Measurements from ENCODE around the gene SHISA3. TPM values are rescaled to one million over a fixed set of nuclear protein-coding genes. Genes with fewer than 3 reads are reported as not detected.

SHISA3 gene
- total and polyA plus RNA-seq, 12 donors, result 1.5 to 19.0 (median 3.4) TPM

DNA sequence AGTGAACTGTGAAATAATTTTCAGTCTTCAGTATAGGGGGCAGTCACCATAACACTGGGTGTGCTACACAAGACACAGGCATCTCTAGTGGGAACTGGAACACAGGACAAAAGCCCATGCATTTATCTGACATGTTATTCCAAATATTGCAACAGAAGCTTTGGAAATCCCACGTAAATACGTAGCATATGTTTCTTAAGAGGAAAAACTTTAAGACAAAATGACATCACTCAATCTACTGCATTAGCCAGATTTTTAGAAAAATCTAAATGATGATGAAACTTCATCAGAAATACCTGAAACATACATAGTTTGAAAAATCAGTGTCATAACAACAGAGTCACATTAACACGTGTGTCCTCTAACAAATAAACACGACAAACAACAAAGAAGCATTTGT lies 14.5 kb downstream of the SHISA3 start:
- no peaks in the 10 kb centered on the region for H3K27me3 ChIP-seq
- peak overlapping the region in 6 of 10 donors; percentile 6 to 73 (median 50) for H3K27ac ChIP-seq
- no peak overlapping the region for H3K4me3 ChIP-seq
- H3K4me1 ChIP-seq, result peaks cover 0 to 22% (median 5%) of the 10 kb centered on the region in 9 donors
- 74 to 83% methylated on average over 4 of the region's 4 CpGs for WGBS, 2 donors
- no peaks in the 10 kb centered on the region for H3K9me3 ChIP-seq
- intact Hi-C loops (cut with DNase I), result loop anchor here in 1 of 10 donors (5.0 kb wide), 1 partner anchor 80 kb away; no protein-coding TSS in a partner anchor
- DNase-seq, result no peak
- ATAC-seq, result no peak
- TF ChIP-seq CTCF (IDR thresholded peaks at IDR 0.05), result no peak
- peaks cover 0 to 12% (median 0%) of the 10 kb centered on the region in 9 donors for H3K36me3 ChIP-seq

- ATAC-seq (peak in 7 of 8 donors; percentile 66 to 86 (median 79)), DNase-seq (no peak)
- TF ChIP-seq CTCF (IDR thresholded peaks at IDR 0.05), result no peak
- Histone ChIP-seq H3K27me3 (no peaks in the 10 kb centered on the region), H3K4me1 (peaks cover 0 to 22% (median 5%) of the 10 kb centered on the region in 9 donors), H3K9me3 (no peaks in the 10 kb centered on the region), H3K4me3 (no peak overlapping the region), H3K36me3 (peaks cover 0 to 12% (median 0%) of the 10 kb centered on the region in 9 donors), H3K27ac (peak overlapping the region in 9 of 10 donors; percentile 4 to 73 (median 52))
- 57 to 69% methylated on average over 2 of the region's 2 CpGs for WGBS, 2 donors
- intact Hi-C loops (cut with DNase I), result loop anchor here in 1 of 10 donors (5.0 kb wide), 1 partner anchor 80 kb away; no protein-coding TSS in a partner anchor
Measured at GRCh38 chr4:42412251-42412650, 15.0 kb downstream of the SHISA3 start.

GRCh38 chr4:42415281-42415680 lies 18.0 kb downstream of the SHISA3 start:
- no peak for TF ChIP-seq CTCF (IDR thresholded peaks at IDR 0.05)
- H3K4me3 ChIP-seq, result no peak overlapping the region
- H3K36me3 ChIP-seq, result peaks cover 0 to 35% (median 0%) of the 10 kb centered on the region in 9 donors

GRCh38 chr4:42416017-42416416 lies 18.7 kb downstream of the SHISA3 start:
- H3K4me3 ChIP-seq, result no peak overlapping the region
- peaks cover 0 to 22% (median 5%) of the 10 kb centered on the region in 9 donors for H3K4me1 ChIP-seq
- no peak for TF ChIP-seq CTCF (IDR thresholded peaks at IDR 0.05)
- intact Hi-C loops (cut with DNase I), result no loop called here
- ATAC-seq, result no peak
- DNase-seq, result no peak
- no peaks in the 10 kb centered on the region for H3K27me3 ChIP-seq
- no peaks in the 10 kb centered on the region for H3K9me3 ChIP-seq
- peaks cover 0 to 40% (median under 1%) of the 10 kb centered on the region in 9 donors for H3K36me3 ChIP-seq
- WGBS, 2 donors, result 60 to 71% methylated on average over 3 of the region's 3 CpGs
- H3K27ac ChIP-seq, result no peak overlapping the region

More at GRCh38 chr4:42415281-42415680, 18.0 kb downstream of the SHISA3 start:
- no peaks in the 10 kb centered on the region for H3K27me3 ChIP-seq
- 43 to 74% methylated on average over 1 of the region's 1 CpG for WGBS, 2 donors
- no peak overlapping the region for H3K27ac ChIP-seq
- H3K4me1 ChIP-seq, result peaks cover 0 to 22% (median 5%) of the 10 kb centered on the region in 9 donors
- H3K9me3 ChIP-seq, result no peaks in the 10 kb centered on the region
- ATAC-seq (no peak), DNase-seq (no peak)
- intact Hi-C loops (cut with DNase I), result no loop called here

All from heart right ventricle (tissue), 16 donors.